ENCODE results near the gene SMIM27.
A peak's percentile ranks its signal among the peaks of the same experiment; 100 is the strongest.
"Not testable (repeated sequence)": the region's sequence is repeated elsewhere in the genome, so short reads cannot be mapped to it uniquely, and the experiment has no call there.

Gene SMIM27

DNA sequence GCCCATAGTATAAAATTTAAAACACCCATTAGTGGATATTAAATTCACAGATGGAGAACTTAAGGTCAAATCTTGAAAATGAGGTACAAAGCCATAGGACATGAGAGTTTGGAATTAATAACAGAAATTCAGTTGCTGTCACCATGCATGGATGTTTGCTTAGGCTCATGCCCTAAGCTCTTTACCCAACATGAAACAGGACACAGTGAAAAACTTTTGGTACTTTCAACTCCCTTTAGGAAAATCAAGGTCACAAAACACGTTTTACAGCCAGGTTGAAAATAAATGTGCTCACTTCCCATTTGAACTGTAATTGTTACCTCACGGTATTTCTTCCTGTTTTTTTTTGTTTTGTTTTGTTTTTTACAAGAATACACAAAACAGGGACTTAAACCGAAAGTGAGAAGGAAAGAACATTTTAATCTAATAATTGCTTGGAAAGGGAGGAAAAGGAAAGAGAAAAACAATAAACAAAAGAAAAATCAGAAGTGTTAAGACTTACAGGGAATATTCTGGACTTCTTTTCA is 6.3 kb downstream of the SMIM27 start:
- no peak for DNase-seq

DNA sequence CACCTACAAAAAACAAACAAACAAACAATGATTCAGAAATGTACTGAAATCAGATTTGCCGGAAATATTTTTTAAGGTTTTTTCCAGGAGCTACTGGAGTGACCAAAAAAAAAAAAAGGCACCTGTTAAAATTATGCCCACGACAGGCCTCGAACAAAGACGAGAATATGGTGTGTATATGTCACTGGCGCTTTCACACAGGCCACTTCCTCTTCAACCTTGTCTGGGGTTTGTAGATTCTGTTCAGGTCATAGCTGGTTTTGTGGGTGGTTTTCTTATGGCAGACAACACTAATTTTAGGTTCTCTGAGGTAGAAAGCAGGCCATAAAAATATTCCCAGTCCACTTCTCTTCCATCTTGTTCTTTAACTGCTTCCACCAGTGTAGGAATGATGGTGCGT is 13.8 kb downstream of the SMIM27 start:
- DNase-seq, result no peak

DNA sequence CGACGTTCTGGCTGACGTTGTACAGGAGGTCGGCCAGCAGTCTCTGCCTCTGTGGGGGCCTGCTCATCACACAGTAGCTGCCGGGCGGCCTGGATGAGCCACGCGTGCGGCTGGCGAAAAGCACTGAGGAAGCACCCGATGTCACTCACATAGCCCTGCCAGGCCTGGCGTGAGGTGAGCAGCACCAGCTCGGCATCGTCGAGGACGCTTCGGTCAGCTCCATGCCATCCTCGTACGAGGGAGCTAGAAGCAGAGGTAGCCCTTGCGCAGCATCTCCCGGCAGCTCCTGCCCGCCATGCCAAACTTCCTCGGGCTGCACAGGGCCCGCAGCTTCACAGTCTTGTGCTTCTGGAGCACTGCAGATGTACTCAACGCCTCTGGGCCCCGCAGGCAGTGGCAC is 14.6 kb downstream of the SMIM27 start:
- no peak for DNase-seq

DNA sequence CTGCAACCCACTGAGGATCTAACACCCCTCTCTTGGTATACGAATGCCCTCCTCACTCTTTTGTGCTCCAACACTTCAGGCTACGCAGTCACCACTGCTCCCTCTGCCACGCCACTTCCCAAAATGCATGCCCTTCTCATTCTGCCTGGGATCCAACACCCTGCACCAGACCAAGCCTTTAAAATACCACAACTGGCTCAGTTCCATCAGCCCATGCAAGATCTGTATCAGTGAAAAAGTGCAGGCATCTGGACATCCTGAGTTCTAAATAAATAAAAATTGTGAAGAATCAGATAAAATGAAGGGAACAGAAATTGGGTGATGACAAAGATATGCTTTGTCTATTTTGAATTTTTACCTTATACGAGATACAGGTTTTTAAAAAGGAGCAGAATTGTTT is 18.1 kb downstream of the SMIM27 start:
- no peak for DNase-seq

DNA sequence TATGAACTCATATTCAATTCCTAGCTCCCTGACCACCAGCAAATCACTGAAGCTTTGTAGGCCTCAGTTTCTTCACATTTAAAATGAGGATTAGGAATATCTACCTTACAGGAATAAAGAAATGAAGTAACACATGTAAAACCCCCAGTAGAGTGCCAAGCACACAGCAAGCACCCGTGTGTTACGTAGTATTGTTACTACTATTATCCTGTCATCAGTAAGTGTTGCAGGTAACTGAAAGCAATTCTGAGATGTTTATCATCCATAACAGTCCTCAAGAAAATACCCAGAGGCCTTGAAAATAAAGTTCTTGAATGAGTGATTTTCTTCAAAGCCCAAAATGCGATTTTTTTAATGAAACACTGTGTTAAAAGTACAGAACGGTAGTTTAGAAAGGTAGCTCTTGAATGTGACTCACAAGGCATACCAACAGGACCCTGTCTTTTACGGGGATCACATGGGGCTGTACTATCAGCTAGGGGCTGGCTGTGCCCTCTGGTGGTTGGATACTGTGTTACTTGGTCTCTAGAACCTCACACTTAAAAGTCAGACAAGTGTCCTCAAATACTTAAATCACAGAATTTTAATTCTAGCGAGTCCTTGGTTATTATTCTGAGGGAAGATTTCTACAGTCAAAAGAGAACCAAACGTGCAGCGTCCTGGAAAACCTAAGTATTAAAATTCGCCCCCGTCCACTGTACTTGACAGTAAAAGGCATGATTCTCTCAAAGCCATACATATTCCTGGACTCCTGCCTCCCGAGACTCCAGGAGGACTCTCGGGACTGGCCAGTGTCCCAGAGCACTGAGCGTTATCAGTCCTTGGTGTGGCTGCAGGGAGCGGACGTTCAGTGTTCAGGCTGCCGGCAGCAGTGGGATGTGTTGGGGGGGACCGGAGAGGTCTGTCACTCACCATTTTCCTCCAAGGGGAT is 20.1 kb downstream of the SMIM27 start:
- DNase-seq, result peak; percentile 73

DNA sequence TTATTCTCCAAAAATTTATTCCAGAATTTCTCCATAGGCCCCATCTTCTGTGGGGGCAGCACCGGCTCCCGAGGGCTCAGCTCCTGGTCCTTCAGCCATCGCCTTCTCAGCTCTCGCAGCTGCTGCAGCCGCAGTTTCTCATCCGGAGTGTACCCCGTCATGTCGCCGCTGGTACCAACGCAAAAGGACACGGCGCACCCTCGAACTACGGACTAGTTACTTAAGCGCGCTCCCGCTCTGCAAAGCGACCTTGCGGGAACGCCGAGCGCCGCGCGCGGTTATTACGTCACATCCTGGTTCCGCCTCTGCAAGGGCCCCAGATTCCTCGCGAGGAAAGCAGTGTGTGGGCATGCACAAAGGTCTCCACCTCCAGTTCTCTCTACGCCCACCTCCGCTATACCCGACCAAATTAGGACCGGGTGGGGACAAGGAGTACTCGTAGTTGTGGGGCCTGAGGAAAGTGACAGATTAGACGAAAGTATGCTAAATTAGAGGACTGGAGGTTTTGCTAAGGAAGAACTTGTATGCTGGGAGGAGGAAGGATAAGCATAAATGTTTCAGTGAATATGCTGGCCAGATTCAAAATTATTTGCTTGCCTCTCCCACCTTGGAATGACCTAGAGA is 20.9 kb downstream of the SMIM27 start, which contains the start of gene NDUFB6:
Gene NDUFB6 (minus strand): TSS at position 260 of the 624 bp plus-strand sequence. CDS start 99 bp downstream, at position 161.
- DNase-seq, result peak; percentile 96

DNA sequence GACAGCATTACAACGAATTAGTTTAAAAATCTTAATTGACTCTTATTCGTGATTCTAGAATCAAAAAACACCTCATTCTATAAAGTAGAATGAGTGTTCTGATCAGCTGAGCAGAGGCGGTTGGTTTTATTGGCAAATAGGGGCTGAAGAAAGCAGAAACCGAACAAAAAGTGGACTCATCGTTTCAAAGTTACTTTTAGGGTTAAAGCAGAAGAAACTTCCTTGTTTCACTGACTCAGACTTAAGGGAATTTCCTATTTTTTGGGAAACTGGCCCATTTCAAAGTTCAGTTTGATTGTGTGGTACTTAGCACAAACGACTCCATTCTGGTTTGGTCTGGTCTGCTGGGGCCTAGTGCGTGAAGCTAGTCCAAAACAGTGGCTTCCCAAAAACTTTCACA is 21.7 kb downstream of the SMIM27 start:
- no peak for DNase-seq

DNA sequence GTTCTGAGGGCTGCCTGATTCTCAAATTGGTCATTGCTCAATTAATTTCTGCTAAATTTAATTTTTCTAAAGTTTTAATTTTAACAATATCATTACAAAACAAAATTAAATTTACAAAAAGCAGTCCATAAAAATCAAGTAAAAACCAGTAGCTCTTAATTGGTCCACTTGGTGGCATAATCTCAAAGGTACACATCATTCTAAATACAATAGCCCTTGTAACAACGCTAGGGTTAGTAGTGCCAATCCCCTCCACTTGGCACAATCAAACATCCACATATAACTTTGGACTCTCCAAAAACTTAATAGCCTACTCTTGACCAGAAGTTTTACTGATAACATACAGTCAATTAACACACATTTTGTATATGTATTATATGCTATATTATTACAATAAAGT is 22.7 kb downstream of the SMIM27 start:
- no peak for DNase-seq

DNA sequence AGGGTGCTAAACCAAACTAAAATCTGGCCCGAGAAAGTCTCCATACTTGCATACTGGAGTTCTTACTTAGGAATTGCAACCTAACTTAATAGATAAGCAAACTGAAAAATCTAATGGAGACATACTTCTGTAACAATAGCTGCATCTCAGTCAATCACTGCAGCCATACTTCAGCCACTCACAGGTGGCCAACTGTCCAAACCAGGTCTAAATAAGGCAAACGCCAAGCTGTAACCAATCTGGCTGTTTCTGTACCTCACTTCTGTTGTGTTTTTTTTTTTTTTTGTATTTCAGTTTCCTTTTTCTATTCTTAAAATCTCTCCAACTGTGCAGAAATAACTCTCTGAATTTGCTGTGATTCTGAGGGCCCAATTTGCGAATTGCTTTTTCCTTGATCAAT is 25.2 kb downstream of the SMIM27 start:
- DNase-seq, result no peak

DNA sequence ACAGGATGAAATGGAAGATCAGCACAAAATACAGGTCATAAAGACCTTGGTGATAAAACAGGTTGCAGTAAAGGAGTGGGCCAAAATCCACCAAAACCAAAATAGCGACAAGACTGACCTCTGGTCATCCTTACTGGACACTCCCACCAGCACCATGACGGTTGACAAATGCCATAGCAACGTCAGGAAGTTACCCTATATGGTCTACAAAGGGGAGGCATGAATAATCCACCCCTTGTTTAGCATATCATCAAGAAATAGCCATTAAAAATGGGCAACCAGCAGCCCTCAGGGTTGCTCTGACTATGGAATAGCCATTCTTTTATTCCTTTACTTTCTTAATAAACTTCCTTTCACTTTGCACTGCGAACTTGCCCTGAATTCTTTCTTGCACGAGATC is 26.8 kb downstream of the SMIM27 start:
- no peak for DNase-seq

DNA sequence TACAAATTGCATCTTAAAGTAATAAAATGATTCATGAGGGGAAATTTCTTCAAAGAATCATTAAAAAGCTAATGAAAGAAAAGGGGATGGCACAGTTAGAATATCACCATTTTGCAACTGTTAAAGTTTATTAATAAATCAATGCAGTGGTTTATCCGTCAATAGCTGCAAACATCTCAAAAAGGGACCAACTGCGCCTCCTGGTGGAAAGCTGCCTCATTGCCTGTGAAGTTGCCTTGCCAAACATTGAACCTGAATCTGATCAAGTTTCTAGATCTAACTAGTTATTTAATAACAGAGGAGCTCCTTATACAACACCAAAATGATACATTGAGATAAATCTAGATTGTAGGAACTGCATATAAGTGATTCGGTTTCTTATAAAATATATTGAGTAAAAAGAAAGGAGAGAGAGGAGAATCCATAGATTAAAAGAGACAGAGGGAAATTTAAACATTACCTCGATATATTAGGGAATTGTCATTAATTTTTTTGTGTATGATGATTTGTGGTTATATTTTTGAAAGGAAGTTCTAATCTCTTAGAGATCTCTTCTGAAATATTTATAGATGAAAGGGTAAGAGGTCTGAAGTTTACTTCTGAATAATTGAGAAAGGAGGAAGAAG is 27.7 kb downstream of the SMIM27 start:
- DNase-seq, result peak; percentile 79

DNA sequence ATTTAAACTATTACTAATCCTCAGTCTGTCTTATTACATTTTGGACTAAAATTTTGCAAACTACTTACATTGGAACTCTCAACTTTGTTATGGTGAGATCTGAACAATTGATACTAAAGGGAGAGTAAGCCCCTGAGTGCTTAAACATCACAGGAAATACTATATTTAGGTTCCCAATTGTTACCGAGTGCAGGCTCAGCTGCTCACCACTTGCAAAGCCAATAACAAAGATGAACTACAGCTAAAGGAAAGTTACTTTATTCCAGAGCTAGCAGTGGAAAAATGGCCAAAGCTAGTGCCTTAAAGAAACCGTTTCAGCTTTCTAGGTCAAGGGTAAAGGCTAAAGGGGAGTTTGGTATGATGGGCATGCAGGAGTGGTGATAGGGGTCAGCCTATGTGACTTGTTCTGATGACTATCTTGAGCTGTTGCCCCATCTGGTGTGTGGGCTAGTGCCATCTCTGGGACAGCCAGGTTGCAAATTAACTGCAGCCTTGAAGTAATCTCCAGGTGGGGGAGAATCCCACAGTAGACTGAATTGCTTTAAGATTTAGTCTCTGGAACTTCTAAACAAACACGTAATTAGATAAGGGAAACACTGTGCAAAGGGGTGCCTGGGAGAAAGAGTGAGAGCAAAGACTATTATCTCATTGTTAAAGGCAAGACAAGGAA is 28.6 kb downstream of the SMIM27 start:
- no peak for DNase-seq

DNA sequence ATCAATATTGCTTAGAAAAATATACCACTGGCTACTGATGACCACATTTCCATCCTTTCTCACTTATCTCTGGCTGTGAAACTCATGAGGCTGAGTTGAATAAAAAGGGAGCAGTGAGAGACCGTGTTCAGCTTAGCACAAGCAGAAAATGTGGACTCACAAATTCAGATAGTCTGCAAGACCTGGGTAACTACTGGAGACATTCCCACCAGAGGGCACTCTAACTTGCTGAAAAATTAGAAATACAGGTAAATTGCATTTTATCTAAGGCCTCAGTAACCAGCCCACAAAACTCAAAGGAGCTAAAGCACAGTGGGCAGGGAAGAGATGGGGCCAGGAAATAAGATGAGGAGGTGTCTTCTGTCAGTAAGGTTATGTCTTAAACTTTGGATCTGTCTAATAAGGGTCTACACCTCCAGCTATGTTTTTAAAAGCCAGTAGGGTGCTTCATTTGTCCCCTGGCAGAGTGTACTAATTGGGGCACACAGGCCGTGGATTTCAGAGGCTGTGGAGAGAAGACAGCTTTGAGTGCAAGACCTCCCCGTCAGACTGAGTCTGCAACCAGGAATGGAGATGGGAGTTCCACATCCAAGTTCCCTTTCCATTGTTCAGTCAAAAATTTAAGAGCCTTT is 29.5 kb downstream of the SMIM27 start:
- DNase-seq, result peak; percentile 10

DNA sequence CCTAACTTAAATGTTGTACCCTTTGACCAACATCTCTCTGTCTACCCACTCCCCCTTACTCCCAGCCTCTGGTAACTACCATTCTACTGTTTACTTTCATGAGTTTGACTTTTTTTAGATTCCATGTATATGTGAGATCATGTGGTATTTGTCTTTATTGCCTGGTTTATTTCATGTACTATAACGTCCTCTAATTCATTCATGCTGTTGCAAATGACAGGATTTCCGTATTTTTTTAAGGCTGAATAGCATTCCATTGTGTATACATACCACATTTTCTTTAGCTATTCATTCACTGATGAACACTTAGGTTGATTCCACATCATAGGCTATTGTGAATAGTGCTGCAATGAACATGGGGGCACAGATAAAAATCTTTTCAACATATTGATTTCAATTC is 32.7 kb downstream of the SMIM27 start:
- DNase-seq, result no peak

DNA sequence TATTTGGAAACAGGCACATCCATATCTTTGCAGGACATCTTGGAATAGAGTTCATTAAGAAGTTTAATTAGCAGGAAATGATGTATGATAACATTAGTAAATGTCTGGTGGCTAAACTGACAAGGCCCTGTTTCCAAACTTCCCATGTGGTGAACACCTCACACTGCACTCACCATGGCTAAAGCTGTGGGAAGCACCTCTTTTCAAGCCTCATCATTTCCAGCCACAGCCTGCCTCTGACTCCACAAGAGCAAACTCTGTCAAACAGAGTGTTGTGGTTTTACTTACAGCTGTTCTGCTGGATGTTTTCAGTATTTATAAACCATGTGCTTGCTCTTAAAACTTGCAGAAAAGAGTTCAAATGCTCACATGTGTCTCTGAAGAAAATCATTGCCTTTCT is 35.8 kb downstream of the SMIM27 start:
- DNase-seq, result no peak

DNA sequence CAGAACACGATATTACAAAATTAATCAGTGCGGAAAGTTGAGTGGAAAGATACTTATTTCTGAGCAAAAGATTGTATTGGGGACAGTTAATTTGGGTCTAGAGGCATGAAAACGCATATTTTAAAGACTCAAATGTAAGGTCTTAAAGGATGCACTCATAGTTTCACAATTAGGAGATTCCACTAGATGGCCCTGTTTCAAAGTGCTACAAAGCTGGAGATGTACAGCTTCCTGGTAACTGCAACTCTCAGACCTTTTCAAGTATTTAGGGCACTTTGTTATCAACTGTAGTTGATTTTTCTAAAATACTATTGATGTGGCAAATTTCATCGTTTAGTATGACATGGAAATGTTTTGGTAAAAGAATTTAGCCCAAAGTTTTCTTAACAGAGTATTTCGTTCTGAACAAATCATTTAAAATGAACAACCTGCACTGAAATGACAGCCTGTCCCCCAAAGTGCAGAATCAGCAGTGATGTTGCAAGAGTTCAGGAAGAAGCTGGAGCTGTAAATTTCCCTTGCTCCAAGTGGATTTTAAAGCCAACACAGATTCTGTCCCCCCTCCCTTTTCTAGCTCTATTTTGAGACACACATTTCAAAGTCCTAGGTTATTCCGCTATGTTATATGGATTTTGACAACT is 37.1 kb downstream of the SMIM27 start:
- no peak for DNase-seq

DNA sequence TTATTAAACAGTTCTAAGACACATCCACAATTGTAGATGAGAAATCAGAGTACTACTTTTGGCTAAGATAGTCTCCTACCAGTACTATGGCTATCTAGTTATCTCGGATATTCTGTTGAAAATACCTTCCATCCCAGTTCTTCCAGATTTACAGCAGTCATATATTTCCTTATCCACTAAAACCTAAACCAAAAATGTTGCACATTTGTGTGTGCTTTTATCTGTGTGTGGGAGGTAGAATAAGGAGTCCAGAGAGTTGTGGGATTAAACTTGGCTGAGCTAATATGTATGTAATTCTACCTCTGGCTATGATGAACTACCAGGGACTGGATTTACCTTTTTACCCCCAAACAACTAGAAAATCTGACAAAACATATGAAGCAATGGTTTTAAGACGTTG is 38.3 kb downstream of the SMIM27 start:
- DNase-seq, result no peak

DNA sequence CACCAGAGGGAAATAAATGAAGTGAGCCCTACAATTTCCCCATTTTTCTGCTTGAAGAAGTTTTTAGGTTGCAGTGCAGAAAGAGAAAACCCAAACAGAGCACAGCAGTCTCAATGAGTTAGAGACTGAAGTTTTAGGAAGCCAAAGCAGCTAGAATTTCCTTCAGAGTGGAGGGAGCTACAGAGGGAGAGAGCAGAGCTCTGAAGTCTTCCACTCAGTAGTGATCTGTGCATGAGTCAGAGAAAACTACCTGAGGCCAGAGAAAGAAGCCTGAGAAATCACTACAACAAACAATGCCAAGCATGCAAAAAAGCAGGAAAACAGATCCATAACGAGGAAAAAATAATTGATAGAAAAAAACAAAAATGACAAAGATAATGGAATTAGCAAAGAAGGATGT is 38.8 kb downstream of the SMIM27 start:
- DNase-seq, result no peak

DNA sequence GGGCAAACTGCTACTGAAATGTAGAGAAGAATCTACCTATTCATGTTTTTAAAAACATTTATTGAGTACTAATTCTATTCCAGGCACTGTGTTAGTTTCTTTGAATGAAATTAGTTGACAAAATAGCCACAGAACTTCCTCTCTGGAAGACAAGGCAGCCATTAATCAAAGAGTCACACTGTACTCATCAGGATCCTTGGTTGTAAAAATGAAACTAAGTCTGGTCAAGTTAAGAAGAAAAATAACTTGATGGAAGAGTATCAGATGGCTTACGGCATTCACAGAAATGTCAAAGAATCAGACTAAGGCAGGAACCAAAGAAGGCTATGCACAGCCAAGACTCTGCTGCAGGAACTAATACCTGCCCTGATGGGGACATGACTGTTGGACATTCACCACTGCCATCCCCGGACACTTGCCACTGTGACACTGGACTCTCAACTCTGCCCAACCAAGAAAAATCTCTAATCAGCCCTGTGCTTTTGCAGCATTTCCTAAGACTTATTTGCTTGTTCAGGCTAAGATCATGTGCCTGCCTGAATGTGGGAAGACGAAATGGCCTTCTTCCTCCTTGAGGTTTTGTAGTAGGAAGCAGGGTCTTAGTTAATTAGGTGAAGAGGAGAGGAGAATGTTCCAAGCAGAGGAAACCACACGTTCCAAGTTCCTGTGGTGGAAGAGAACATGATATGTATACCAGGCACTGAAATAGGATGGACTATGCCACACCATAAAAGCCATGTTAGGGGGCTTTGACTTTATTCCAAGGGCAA is 44.2 kb downstream of the SMIM27 start:
- DNase-seq, result no peak

DNA sequence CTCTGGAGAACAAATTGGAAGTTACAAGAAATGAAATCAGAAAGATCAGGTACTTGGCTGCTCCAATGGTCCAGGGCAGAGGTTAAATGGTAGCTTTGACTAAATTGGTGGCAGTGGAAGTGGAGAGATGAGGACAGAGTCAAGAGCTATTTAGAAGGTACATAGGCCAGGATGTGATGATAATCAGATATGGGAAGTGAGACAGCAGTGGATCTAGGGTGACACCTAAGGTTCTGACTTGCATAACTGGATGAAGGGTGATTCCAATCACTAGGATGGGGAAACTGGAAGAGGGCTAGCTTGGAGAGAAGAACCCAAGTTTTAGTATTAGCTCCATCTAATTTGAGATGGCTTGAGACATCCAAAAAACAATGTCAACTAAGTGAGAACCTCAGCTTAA is 44.8 kb downstream of the SMIM27 start:
- no peak for DNase-seq

DNA sequence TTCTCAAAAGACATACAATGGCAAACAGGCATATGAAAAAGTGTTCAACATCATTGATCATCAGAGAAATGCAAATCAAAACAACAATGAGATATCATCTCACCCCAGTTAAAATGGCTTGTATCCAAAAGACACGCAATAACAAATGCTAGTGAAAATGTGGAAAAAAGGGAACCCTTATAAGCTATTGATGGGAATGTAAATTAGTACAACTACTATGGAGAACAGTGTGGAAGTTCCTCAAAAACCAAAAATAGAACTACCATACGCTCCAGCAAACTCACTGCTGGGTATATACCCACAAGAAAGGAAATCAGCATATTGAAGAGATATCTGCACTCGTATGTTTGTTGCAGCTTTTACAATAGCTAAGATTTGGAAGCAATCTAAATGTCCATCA is 46.9 kb downstream of the SMIM27 start:
- not testable (repeated sequence) for DNase-seq

Data from effector CD4-positive, alpha-beta T cell (primary cell).